Body of pancreas (tissue), 4 donors: Measurements from ENCODE around the gene RP9. TPM values are rescaled to one million over a fixed set of nuclear protein-coding genes. Genes with fewer than 3 reads are reported as not detected.
"Not testable (repeated sequence)": the region's sequence is repeated elsewhere in the genome, so short reads cannot be mapped to it uniquely, and the experiment has no call there.

Experiments used
- ATAC-seq: fragments of 150-250 bp; one replicate; pipeline ENCODE4 v1.9.1; 2016
- DNase-seq, 4 donors: peaks; one replicate each; pipeline ENCODE4 v3.0.0-alpha.2; 2019
- H3K27ac ChIP-seq, 4 donors: fragments of 200-600 bp; sonication (generic); 1 replicate in 3 of 4; 2 replicates in 1 of 4; pipeline versions ENCODE4 v1.5.1 to v1.6.1; 2016 to 2019; ENCODE audit warnings: mild to moderate bottlenecking in 1 of 4, mixed read lengths in 1 of 4, moderate library complexity in 1 of 4
- H3K27me3 ChIP-seq, 2 donors: fragments of 200-600 bp; sonication (generic); one replicate each; pipeline ENCODE4 v1.6.0; 2016; ENCODE audit warnings: mild to moderate bottlenecking in 1 of 2
- H3K36me3 ChIP-seq, 2 donors: fragments of 200-600 bp; sonication (generic); replicated peaks in 1 of 2; 2 replicates each; pipeline ENCODE4 v1.5.1; 2016; ENCODE audit warnings: low read depth in 2 of 2; ENCODE audit not compliant: insufficient read depth in 1 of 2
- H3K4me1 ChIP-seq: fragments of 200-600 bp; sonication (generic); one replicate; pipeline ENCODE4 v1.6.0; 2016
- H3K4me3 ChIP-seq, 2 donors: fragments of 200-600 bp; sonication (generic); 1 replicate in 1 of 2; 2 replicates in 1 of 2; pipeline ENCODE4 v1.5.1; 2016 to 2019
- H3K9me3 ChIP-seq, 3 donors: fragments of 200-600 bp; sonication (generic); 1 replicate in 2 of 3; 2 replicates in 1 of 3; pipeline ENCODE4 v1.5.1; 2016
- POLR2A ChIP-seq, 3 donors: fragments of 450-650 bp; IDR thresholded peaks; one replicate each; pipeline ENCODE4 v1.6.1; 2016; ENCODE audit warnings: antibody characterized with exemption in 3 of 3, mild to moderate bottlenecking in 2 of 3
- WGBS, 2 donors: methylation state at CpG; one replicate each; pipeline ENCODE4 v1.1.5; 2017; 5-methylcytosine and 5-hydroxymethylcytosine counted together
- intact Hi-C: fragments of 100-400 bp; cut with DNase I; formaldehyde crosslinking; loops from one replicate; pipeline ENCODE4 v1.15.1; 2023
- total RNA-seq, 2 donors: library from RNA; depleted of rRNA; stranded (reverse); fragments of >200 nt; gene quantifications; one replicate each; pipeline ENCODE4 v1.1.0, GENCODE V29; 2016
- TF ChIP-seq, protein P1 (sequence below), 7 experiments: fragments of 450-650 bp in 4 of 7; fragments of 200-600 bp in 3 of 7; sonication (generic) in 3 of 7; IDR thresholded peaks; one replicate each; pipeline ENCODE4 v1.5.1; 2016 to 2019; ENCODE audit warnings: antibody characterized with exemption in 7 of 7

Gene RP9
- total RNA-seq, 2 donors from 2014 or later: 5.2 to 9.6 TPM

GRCh38 chr7:33099154-33099940, 9.9 kb downstream of the RP9 start:
- no peak for TF ChIP-seq POLR2A (IDR thresholded peaks at IDR 0.05)
- TF ChIP-seq, protein P1, sequence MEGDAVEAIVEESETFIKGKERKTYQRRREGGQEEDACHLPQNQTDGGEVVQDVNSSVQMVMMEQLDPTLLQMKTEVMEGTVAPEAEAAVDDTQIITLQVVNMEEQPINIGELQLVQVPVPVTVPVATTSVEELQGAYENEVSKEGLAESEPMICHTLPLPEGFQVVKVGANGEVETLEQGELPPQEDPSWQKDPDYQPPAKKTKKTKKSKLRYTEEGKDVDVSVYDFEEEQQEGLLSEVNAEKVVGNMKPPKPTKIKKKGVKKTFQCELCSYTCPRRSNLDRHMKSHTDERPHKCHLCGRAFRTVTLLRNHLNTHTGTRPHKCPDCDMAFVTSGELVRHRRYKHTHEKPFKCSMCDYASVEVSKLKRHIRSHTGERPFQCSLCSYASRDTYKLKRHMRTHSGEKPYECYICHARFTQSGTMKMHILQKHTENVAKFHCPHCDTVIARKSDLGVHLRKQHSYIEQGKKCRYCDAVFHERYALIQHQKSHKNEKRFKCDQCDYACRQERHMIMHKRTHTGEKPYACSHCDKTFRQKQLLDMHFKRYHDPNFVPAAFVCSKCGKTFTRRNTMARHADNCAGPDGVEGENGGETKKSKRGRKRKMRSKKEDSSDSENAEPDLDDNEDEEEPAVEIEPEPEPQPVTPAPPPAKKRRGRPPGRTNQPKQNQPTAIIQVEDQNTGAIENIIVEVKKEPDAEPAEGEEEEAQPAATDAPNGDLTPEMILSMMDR (IDR thresholded peaks at IDR 0.05): no peak
- Histone ChIP-seq H3K4me3 (no peak overlapping the region), H3K9me3 (no peaks in the 10 kb centered on the region), H3K4me1 (no peaks in the 10 kb centered on the region), H3K27me3 (no peaks in the 10 kb centered on the region), H3K36me3 (peaks cover 6 to 42% of the 10 kb centered on the region in 2 donors), H3K27ac (no peak overlapping the region)
- 85 to 88% methylated on average over 4 of the region's 4 CpGs for WGBS, 2 donors
- intact Hi-C loops: no loop called here
- ATAC-seq (no peak), DNase-seq (no peak)

- WGBS, 2 donors: 76 to 78% methylated on average over 3 of the region's 6 CpGs
- H3K27me3 ChIP-seq, intact Hi-C loops, H3K4me3 ChIP-seq, ATAC-seq, H3K27ac ChIP-seq, H3K4me1 ChIP-seq, H3K9me3 ChIP-seq, DNase-seq: not testable (repeated sequence)
- peaks cover 6 to 35% of the 10 kb centered on the region in 2 donors for H3K36me3 ChIP-seq
Measured at GRCh38 chr7:33094745-33095275, 14.4 kb downstream of the RP9 start.

DNA sequence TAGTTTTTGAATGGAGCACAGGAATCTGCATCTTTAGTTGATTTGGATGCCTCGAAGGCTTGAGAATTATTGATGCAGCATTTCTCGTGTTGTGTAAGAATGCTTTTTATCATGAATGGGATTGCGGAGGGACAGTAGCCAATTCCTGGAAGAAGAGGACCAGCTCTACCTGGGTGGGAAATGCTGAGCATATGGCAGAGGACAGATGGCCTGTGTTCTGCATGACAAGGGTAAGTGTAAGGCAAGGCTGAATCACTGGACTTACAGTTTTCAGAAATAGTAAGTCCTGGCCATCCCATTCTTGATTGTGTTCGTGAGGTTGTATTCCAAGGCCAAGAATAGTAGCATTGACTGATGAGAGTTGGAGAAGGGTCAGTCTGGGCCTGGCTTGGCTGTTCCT, 15.9 kb downstream of the RP9 start:
- 83 to 87% methylated on average over 4 of the region's 4 CpGs for WGBS, 2 donors
- peaks cover 1 to 24% of the 10 kb centered on the region in 2 donors for H3K36me3 ChIP-seq
- H3K9me3 ChIP-seq: no peaks in the 10 kb centered on the region
- intact Hi-C loops: no loop called here
- H3K27ac ChIP-seq: no peak overlapping the region
- no peak for ATAC-seq
- H3K27me3 ChIP-seq: no peaks in the 10 kb centered on the region
- TF ChIP-seq, protein P1 (IDR thresholded peaks at IDR 0.05): no peak
- no peak for TF ChIP-seq POLR2A (IDR thresholded peaks at IDR 0.05)
- no peak overlapping the region for H3K4me3 ChIP-seq
- DNase-seq: no peak
- no peaks in the 10 kb centered on the region for H3K4me1 ChIP-seq

- Histone ChIP-seq H3K36me3 (peaks cover 0 to 19% of the 10 kb centered on the region in 2 donors), H3K4me1 (no peaks in the 10 kb centered on the region), H3K4me3 (no peak overlapping the region), H3K9me3 (no peaks in the 10 kb centered on the region), H3K27me3 (no peaks in the 10 kb centered on the region), H3K27ac (no peak overlapping the region)
- ATAC-seq: no peak
- DNase-seq: no peak
- intact Hi-C loops: no loop called here
- TF ChIP-seq, protein P1 (IDR thresholded peaks at IDR 0.05): no peak
- no peak for TF ChIP-seq POLR2A (IDR thresholded peaks at IDR 0.05)
- 64 to 73% methylated on average over 5 of the region's 5 CpGs for WGBS, 2 donors
Measured at GRCh38 chr7:33091641-33092191, 17.5 kb downstream of the RP9 start.

DNA sequence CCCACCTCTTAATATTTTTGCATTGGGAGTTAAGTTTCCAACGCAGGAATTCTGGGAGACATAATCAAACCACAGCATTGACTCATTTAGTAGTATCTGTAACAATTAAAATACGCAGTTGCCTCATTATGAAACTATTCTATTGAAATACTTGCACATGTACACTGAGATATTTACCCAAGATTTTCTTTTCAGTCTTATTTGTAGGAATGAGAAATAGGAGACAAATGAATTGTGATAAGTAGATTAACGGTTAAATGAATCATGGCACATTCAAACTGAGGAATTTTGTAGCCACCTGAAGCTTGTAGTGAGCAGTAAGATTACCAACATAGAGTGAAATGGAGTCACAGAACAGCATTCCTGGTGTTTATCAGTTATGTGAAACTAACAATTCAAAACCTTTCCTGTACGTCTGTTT, 18.1 kb downstream of the RP9 start:
- intact Hi-C loops: no loop called here
- Histone ChIP-seq H3K9me3 (no peaks in the 10 kb centered on the region), H3K36me3 (peaks cover 0 to 14% of the 10 kb centered on the region in 2 donors), H3K27ac (no peak overlapping the region), H3K27me3 (no peaks in the 10 kb centered on the region), H3K4me1 (no peaks in the 10 kb centered on the region), H3K4me3 (no peak overlapping the region)
- no peak for DNase-seq
- TF ChIP-seq, protein P1 (IDR thresholded peaks at IDR 0.05): no peak
- WGBS, 2 donors: 62 to 73% methylated on average over 4 of the region's 4 CpGs
- no peak for ATAC-seq
